ENCODE measurements around the gene TMEM240.

TMEM240 gene

DNA sequence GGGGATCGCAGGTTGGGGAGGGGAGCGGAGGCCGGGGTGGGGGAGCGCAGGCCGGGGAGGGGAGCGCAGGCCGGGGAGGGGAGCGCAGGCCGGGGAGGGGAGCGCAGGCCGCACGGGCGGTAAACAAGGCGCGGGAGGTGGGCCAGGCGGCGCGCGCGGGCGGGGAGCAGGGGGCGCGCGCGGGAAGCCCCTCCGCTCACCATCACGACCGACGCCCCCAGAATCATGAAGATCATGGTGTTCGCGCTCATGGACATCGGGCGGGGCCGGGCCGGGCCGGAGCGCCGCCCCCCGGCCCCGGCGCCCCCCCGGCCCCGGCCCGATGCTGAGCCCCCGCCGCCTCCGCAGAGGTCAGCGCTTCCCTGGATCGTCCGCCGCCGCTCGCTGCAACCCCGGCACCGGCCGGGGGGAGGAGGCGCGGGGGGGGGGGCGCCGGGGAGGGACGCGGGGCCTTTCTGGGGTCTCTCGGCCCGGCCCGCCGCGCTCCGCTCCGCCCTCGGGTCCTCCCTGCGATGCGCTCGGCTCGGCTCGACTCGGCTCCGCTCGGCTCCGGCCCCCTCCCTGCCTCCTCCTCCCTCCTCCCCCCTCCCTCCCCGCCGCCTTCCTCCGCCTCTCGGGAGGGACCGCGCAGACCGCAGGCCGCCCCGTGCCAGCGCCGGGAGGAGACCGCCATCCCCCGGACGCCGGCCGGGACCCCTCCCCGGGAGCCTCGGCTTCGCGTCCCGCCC, at the start of gene TMEM240:
Gene TMEM240, minus strand, starts transcription at position 535 of the 728 bp plus-strand sequence. Its CDS starts 278 bp downstream, at position 257.
- DNase-seq (ENCODE audit: low spot score): no peak

DNA sequence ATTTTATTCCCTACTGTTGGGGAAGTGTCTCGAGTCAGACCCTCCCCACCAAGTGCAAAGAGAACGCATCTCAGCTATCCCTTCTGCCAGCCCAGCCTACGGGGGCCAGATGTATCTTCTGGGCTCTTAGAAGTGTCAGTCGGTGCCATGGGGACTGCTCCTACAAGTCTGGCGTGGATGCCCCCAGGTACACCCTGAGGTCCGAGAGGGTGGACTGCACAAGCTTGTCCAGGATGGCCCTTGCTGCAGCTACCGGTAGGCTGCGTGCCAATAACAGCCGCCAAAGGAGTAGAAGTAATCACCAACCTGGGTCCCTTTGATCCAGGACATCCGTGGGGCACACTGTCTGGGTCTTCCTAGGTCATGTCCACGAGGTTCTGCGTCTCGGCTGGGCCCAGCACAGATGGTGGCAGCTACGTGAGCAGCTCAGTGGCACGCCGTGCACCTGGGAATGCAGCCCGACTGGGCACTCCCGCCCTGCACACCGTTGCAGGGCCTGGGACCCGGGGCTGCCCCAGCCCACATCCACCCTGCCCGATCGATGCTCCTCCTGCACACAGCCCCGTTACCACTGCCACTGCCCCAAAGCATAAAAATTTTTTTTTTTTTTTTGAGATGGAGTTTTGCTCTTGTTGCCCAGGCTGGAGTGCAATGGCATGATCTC, 43.1 kb upstream of the TMEM240 start:
- DNase-seq (ENCODE audit: low spot score): no peak

DNA sequence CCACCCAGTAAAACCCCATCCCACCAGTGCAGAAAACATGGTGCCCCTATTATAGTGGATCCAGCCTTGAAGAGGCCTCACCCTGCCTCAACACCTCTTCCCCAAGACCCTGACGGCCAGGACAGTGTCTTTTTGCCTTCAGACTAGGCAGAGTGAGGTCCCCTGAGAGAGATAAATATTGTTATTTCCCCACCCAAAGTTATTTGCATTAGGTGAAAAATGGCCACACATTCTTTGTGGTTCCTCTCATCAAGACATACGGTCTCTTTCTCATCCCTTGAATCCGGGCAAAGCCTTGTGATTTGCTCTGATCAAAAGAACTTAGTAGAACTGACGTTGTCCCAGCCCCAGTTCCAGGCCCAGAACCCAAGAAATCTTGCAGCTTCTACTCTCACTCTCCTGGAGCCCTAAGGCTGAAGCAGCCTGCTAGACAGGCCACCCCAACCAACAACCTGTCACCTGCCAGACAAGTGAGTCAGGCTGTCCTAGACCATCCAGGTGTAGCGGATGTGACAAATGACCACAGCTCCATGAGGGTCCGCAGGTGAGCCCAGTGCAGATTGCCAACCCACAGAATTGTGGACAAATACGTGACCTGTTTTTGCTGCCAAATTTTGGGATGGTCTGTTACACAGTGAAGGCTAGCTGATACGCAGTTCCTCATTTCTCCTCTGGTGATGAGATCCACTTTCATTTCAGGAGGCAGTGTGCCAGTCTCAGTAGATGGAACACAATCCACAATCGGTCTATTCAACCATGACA, 42.3 kb upstream of the TMEM240 start:
- no peak for DNase-seq (ENCODE audit: low spot score)

DNA sequence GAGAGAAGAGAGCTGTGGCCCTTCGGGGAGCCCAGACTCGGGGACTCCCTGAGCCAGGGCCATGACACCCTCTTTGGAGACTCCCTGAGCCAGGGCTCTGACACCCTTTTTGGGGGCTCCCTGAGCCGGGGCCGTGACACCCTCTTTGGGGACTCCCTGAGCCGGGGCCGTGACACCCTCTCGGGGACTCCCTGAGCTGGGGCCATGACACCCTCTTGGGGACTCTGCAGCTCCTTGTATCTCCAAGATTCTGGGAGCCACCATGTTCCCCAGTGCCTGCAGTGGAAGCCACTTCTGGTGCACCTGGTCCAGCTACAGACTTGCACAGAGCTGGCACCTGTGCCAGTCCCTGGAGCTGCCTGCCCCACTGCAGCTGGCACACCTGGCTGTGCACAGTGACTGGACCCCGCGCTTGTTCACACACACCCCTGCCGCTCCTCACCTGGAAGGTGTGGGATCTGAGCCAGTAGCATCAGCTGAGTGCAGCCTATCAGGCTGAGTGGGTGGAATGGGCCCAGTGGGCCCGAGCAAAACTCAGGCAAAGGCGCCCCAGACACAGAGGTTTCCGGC, 38.0 kb upstream of the TMEM240 start:
- DNase-seq (ENCODE audit: low spot score): no peak

DNA sequence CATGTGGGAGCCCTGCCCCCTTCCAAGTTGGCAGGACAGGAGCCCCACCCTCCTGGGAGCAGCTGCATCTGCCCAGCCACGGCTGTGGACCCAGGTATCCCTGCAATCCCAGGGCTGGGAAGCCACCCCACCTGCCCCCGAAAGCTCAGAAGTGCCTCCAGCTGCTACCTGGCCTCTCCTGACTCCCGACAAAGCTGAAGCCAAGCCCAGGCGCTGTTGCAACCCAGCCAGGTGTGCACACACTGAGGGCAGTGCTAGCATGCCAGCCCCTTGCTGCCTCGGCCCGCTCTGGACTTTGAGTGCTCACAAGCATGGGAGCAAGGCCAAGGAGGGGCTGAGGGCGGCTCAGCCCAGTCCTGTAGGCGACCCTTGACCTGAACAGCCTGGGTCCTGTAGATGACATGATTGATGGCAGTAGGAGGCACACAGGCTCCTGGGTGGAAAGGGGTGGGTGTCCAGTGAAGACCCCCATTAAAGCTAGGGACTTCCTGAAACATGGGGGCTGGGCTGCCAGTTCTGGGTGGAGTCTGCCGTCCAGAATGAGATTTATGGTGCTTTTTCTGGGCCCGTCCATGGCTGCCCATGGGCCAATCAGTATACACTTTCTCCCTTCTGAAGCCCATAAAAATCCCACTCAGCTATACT, 37.1 kb upstream of the TMEM240 start:
- DNase-seq (ENCODE audit: low spot score): no peak

DNA sequence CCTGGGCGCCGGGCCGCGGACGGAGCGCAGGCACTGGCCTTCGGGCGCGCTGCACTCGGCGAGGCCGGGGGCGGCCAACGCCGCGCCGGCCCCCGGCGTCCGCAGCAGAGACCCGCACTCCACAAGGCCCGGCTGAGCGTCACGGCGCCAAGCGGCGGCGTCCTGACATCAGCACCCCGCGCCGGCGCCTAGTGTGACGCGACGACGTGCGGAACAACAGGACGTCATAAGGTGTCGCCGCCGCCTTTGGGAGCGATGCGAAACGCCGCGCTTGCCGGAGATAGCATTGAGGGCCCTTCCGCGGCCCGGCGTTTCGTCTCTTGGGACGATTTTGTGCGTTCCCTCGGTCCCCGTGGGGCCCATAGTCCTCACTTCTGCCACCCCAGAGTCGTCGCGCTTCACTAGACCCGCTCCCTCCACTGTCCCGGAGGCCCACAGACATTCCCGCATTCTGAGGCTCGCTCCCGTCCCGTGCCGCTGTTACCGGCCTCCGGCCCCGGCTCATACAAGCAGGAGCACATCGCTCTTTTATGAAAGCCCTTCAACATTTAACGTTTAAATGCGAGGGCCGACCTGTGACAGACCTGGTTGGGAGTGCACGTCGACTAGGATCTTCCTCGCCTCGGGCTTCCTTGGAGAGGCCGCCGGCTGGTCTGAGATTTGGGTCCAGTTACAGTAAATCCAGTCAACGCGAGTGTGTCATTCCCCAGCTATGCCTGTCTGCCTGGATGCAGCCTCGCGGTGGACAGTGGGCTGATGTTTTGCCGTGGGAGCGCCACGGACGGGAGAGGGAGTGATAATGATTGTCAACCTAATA, 34.5 kb upstream of the TMEM240 start, which contains the start of gene SSU72:
Gene SSU72, minus strand, starts transcription at position 143 of the 817 bp plus-strand sequence. CDS start 306 bp downstream, outside the sequence.
- peak; percentile 83 for DNase-seq (ENCODE audit: low spot score)

DNA sequence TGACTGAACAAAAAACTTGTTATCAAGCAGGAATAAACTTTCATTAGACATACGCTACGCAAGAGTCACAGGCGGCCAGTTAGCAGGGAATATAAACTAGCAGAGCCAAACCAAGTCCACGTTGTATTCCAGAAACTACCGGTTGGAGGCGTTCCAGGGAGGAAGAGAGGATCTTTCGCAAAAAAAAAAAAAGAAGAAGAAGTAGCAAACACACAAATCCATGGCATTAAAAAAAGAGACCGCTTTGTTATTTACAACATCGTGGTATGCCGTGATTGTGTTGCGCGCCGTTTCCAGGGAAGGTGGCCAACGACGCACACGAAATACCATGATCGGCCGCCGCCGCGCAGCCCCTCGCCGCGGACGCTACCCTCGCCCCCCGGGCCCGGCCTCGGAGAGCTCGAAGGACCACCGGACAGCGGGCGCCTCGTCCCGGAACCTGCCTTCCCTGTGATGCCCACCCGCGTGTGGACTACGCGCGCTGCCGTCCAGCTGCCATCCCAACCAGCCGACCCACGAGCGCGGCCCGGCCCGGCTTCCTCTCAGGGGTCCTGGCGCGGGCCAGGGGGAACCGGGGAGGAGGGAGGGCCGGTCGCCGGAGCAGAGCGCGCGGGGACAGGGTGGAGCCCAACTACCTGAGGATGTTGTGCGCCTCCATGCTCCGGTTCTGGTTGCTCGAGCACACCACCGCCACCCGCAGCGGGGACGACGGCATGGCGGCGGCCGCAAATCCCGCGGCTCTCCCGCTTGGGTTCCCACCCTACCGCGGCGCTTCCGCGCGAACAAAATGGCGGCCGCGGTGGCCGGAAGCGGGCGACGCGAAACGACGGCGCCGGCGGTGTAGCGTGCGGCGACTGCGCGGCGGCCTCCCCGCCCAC, 33.7 kb upstream of the TMEM240 start:
- DNase-seq (ENCODE audit: low spot score): peak; percentile 39

DNA sequence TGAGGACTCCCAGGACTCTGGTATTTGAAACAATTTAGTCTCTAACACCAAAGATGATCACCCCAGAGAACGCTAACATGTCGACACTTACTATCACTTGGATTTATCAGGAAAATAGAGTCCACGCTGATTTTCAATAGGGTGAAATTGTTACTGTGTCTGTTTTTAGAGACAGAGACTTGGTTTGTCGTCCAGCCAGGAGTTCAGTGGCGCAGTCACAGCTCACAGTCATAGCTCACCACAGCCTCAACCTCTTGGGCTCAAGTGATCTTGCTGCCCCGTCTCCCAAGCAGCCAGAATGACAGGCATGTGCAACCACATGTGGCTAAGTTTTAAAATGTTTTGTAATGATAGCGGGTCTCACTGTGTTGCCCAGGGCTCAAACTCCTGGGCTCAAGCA, 28.9 kb upstream of the TMEM240 start:
- DNase-seq (ENCODE audit: low spot score): no peak

DNA sequence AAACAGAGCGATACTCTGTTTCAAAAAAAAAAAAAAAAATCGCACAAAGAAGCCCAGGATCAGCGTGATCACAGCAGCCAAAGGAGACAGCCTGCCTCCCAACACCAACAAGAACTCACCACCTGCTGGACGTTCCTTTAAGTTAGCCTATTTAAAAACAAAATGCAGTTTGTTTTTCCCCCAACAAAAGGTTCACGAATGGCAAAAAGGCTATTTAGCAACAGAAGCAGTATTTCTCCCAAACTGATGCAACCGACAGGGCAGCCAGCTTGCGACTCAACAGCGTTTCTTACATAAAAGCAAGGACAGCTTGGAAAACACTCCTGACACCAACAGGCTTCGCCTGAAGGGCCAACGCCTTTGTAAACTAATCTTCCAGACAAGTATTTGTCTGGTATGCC, 27.5 kb upstream of the TMEM240 start:
- DNase-seq (ENCODE audit: low spot score): peak; percentile 46

DNA sequence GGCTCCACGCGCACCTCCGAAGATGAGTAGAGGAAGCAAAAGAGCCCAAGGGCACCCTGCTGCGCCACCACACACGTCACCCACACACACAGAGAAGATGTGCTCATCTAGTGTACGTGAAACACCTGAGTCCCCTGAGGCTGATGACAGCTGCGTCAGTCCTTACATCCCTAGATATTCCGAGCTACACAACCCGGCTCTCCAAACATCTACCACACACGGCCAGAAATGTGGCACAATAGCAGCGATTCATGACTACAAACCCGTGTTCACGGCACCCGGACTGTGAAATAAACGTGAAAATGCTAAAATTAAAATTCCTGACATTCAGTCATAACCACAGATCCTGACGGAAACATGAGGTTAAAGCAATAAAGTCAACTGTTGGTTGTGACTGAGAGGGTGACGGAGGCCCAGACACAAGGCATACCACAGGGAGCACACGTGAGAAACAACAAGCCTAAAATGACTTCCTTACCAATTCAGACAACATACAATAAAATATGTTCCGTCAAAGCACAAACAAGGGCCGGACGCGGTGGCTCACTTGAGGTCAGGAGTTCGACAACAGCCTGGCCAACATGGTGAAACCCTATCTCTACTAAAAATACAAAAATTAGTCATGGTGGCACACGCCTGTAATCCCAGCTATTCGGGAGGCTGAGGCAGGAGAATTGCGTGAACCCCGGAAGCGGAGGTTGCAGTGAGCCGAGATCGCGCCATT, 26.9 kb upstream of the TMEM240 start:
- DNase-seq (ENCODE audit: low spot score): no peak

DNA sequence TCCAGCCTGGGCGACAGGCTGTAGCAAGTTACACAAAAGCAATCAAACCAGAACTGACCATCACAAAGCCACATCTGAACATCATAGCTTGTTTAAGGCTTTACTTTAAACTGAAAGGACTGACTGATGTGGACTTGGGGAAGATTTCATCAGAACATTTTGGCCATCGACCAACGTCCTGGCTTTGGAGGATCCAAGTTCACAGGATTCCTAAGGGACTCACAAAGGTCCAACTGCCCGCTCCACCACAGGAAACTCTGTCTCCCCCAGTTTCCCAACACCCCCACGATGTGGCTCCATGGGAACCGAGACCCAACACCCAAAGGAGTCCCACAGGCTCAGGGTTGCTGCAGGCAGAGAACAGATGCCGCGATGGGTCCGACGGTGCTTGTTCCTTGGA, 24.9 kb upstream of the TMEM240 start:
- DNase-seq (ENCODE audit: low spot score): no peak

DNA sequence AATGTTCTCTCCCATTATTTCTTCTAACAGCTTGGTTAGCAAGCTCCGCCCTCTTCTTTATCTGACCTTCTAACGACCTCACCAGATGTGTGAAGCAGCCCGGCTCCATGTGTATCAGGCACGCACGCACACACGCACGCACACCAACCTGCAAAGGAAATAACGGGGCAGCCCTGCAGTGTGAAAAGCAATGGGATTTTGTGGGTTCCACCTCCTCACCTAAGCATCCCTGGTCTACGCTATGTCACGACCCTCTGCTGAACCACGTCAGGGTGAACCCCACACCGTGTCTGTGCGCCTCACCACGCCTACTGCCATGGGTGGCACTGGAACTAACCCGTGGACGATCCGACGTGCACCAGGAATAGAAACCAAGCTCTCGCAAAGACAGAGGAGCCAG, 23.8 kb upstream of the TMEM240 start:
- no peak for DNase-seq (ENCODE audit: low spot score)

DNA sequence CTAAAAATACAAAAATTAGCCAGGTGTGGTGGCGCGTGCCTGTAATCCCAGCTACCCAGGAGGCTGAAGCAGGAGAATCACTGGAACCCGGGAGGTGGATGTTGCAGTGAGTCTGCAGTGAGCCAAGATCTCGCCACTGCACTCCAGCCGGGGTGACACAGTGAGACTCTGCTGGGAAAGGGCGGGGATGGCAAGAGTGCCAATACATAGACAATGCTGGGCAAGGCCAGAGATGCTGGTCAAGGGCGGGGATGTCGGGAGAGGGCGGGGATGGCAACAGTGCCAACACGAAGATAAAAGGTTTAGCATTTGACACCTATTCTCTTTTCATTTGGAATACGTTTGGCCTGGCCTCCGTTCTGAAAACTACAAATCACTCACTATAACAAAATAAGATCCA, 23.3 kb upstream of the TMEM240 start:
- DNase-seq (ENCODE audit: low spot score): no peak

DNA sequence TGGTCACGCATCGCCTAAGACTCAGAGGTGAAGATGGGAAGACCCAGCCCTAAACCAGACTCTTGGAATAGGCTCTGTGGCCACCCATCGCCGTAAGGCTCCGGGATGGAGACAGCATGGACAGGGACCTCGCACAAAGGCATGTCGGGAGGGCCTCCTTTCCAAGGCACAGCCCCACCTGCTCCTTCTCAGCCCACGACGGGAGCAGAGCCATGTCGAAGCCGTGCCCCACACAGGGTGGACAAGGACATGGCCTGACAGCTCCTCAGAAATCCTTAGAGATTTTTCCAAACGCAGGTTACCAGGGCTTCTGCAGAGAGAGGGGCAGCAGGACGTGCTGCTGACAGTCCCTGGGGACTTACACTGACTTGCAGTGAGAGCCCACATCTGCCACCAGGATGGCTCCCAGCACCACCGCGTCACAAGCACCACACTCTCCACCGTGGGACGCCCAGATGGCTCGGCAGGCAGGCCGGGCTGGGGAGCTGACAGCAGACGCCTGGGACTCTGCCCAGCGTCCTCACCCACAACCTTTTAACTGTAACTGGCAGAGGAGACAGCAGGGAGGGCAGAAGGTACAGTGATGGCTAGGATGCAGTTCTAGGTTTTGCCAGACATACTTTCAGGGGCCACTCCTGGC, 22.3 kb upstream of the TMEM240 start:
- no peak for DNase-seq (ENCODE audit: low spot score)

DNA sequence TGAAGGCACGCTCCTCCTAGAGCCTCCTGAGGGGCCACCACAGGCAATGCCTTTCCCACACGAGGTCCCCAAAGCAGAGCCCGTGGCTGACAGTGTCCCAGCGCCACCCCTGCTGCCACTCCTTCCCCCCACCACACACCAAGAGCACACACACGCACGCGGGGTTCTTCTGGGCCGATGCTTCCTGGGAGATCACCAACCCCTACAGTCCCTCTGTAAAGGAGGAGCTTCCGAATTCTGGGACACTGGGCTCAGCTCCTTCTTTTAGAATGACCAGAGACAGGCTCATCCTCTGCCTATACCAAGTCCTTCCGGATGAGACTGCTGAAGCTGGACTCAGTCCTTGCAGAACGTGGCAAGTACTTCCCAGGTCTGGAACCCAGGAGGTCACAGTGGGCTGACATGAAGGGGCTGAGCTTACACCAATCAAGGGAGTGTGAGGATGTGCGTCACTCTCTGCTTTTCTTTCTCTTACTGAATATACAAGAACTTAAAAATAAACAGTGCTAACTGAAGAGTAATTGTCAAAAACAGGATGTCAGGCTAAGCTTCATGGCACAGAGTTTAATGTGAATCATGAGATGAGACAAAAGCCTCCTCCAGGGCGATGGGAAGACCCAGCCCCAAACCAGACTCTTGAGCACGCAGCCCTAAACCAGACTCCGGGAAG, 21.5 kb upstream of the TMEM240 start:
- no peak for DNase-seq (ENCODE audit: low spot score)

DNA sequence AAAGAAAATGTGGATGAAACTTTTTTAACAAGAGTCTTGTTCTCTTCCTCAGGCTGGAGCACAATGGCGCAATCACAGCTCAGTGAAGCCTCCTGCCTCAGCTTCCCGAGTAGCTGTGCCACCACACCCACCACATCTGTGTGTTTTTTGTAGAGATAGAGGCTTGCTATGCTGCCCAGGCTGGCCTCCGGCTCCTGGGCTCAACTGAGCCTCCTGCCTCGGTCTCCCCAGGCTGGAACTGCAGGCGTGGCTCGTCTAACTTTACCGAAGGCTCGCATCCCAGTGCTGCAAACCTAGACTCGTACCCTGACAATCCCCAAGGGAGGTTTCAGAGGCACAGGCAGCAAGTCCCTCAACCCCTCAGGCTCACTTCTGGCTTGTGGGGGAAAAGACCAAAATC, 19.8 kb upstream of the TMEM240 start:
- DNase-seq (ENCODE audit: low spot score): no peak

DNA sequence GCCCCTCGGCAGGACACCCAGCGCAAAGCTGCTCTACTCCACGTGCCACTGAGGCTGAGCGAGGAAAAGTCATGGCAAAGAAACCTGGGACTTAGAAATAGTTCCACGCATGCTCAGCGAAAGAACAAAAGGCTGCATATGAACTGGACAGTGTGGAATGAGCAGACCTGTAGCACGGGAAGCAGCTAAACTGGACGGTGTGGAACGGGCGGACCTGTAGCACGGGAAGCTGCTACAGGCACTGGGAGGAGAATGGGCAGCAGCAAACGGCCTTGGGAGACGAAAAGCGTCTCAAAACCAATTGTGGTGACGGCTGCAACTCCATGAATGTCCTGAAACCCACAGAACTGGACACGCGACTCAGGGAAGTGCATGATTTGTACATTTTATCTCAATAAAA, 18.6 kb upstream of the TMEM240 start:
- DNase-seq (ENCODE audit: low spot score): no peak

DNA sequence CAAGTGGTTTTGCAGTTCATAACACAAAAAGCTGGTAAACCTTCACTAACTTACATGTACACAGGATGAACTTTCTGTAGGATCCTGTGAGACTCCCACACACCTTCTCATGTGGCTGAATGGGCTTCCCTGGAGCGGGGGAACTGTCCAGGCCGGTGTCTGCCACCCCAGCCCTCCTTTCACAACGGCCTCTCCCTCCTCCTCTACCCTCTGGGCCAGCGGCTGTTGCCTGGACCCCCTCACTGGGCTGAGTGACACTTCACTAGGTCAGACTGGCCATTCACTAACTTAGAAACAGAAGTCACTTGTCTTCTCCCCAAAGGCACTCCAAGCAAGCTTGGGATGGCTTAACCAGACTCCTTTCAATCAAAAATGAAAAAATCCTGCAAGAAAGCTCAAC, 18.2 kb upstream of the TMEM240 start:
- no peak for DNase-seq (ENCODE audit: low spot score)

All from pons (tissue), 1 donor.